Right atrium auricular region (tissue), 2 donors: Measurements from ENCODE around the gene BFSP1. TPM values are rescaled to one million over a fixed set of nuclear protein-coding genes. Genes with fewer than 3 reads are reported as not detected.

Source experiments
- DNase-seq: peaks from one replicate; pipeline ENCODE4 v3.0.0-alpha.2; 2019; ENCODE audit warnings: low spot score
- H3K27ac ChIP-seq, 2 donors: fragments of 200-600 bp; sonication (generic); 1 replicate in 1 of 2; 2 replicates in 1 of 2; pipeline ENCODE4 v1.5.1; 2016 to 2019
- H3K27me3 ChIP-seq, 2 donors: fragments of 200-600 bp; sonication (generic); one replicate each; pipeline versions ENCODE4 v1.5.1 to v1.6.0; 2017 to 2019
- H3K36me3 ChIP-seq: fragments of 200-600 bp; sonication (generic); one replicate; pipeline ENCODE4 v1.5.1; 2016
- H3K4me1 ChIP-seq, 2 donors: fragments of 200-600 bp; sonication (generic); one replicate each; pipeline versions ENCODE4 v1.5.1 to v1.6.0; 2017 to 2019
- H3K4me3 ChIP-seq, 2 donors: fragments of 200-600 bp; sonication (generic); 1 replicate in 1 of 2; 2 replicates in 1 of 2; pipeline ENCODE4 v1.5.1; 2017 to 2019; ENCODE audit warnings: mild to moderate bottlenecking in 1 of 2, moderate library complexity in 1 of 2
- H3K9me3 ChIP-seq, 2 donors: fragments of 200-600 bp; sonication (generic); one replicate each; pipeline ENCODE4 v1.5.1; 2019
- CTCF ChIP-seq, 2 donors: fragments of 200-600 bp; sonication (generic); IDR thresholded peaks; one replicate each; pipeline ENCODE4 v1.5.1; 2019; ENCODE audit warnings: antibody characterized with exemption in 2 of 2
- total RNA-seq, 2 donors: library from RNA; depleted of rRNA; stranded (reverse); fragments of >200 nt; gene quantifications; one replicate each; pipeline ENCODE4 v1.1.0, GENCODE V29; 2016

Gene BFSP1
- total RNA-seq, 2 donors from 2014 or later: 0.51 to 1.3 TPM

- H3K36me3 ChIP-seq: no peaks in the 10 kb centered on the region
- DNase-seq: no peak
- no peak overlapping the region for H3K27ac ChIP-seq
- no peaks in the 10 kb centered on the region for H3K27me3 ChIP-seq
- H3K9me3 ChIP-seq: peaks cover 0 to 4% of the 10 kb centered on the region in 2 donors
- no peaks in the 10 kb centered on the region for H3K4me1 ChIP-seq
- H3K4me3 ChIP-seq: no peak overlapping the region
- TF ChIP-seq CTCF (IDR thresholded peaks at IDR 0.05): no peak
Observed at GRCh38 chr20:17463711-17464110, 67.5 kb downstream of the BFSP1 start.

GRCh38 chr20:17461941-17462340 lies 69.2 kb downstream of the BFSP1 start:
- H3K9me3 ChIP-seq: peaks cover 0 to 4% of the 10 kb centered on the region in 2 donors

GRCh38 chr20:17460119-17460518 lies 71.1 kb downstream of the BFSP1 start:
- Histone ChIP-seq H3K36me3 (no peaks in the 10 kb centered on the region), H3K4me3 (no peak overlapping the region), H3K4me1 (no peaks in the 10 kb centered on the region), H3K27ac (no peak overlapping the region), H3K27me3 (no peaks in the 10 kb centered on the region), H3K9me3 (peaks cover 0 to 4% of the 10 kb centered on the region in 2 donors)
- no peak for DNase-seq
- TF ChIP-seq CTCF (IDR thresholded peaks at IDR 0.05): no peak

More at GRCh38 chr20:17461941-17462340, 69.2 kb downstream of the BFSP1 start:
- no peak for TF ChIP-seq CTCF (IDR thresholded peaks at IDR 0.05)
- Histone ChIP-seq H3K4me1 (no peaks in the 10 kb centered on the region), H3K27ac (no peak overlapping the region), H3K4me3 (no peak overlapping the region), H3K36me3 (no peaks in the 10 kb centered on the region), H3K27me3 (no peaks in the 10 kb centered on the region)
- DNase-seq: no peak

- no peak for TF ChIP-seq CTCF (IDR thresholded peaks at IDR 0.05)
- Histone ChIP-seq H3K4me1 (no peaks in the 10 kb centered on the region), H3K27me3 (no peaks in the 10 kb centered on the region), H3K9me3 (no peaks in the 10 kb centered on the region), H3K27ac (no peak overlapping the region), H3K36me3 (no peaks in the 10 kb centered on the region), H3K4me3 (no peak overlapping the region)
- DNase-seq: no peak
Observed at GRCh38 chr20:17457588-17458190, 73.5 kb downstream of the BFSP1 start.

GRCh38 chr20:17457079-17457478 lies 74.1 kb downstream of the BFSP1 start:
- DNase-seq: no peak
- TF ChIP-seq CTCF (IDR thresholded peaks at IDR 0.05): no peak
- Histone ChIP-seq H3K27me3 (no peaks in the 10 kb centered on the region), H3K9me3 (no peaks in the 10 kb centered on the region), H3K4me1 (no peaks in the 10 kb centered on the region), H3K4me3 (no peak overlapping the region), H3K36me3 (no peaks in the 10 kb centered on the region), H3K27ac (no peak overlapping the region)

GRCh38 chr20:17456279-17456678 lies 74.9 kb downstream of the BFSP1 start:
- DNase-seq: no peak
- H3K4me1 ChIP-seq: no peaks in the 10 kb centered on the region
- no peak for TF ChIP-seq CTCF (IDR thresholded peaks at IDR 0.05)
- no peak overlapping the region for H3K27ac ChIP-seq
- H3K27me3 ChIP-seq: no peaks in the 10 kb centered on the region
- H3K36me3 ChIP-seq: no peaks in the 10 kb centered on the region
- no peaks in the 10 kb centered on the region for H3K9me3 ChIP-seq
- no peak overlapping the region for H3K4me3 ChIP-seq
